DOHH2 (cell line): ENCODE data around the gene SH3RF2.

Source experiments
- EZH2phosphoT487 ChIP-seq: fragments of 200-600 bp; sonication (generic); IDR thresholded peaks from 2 replicates; pipeline ENCODE4 v1.6.1; 2017; ENCODE audit warnings: borderline replicate concordance, mild to moderate bottlenecking, antibody characterized with exemption, low read length, moderate library complexity, mixed read lengths
- TF ChIP-seq, protein P1 (sequence below): fragments of 200-600 bp; sonication (generic); IDR thresholded peaks from one replicate; pipeline ENCODE4 v1.5.1; 2014; ENCODE audit warnings: antibody characterized with exemption, mild to moderate bottlenecking, low read depth, low read length; ENCODE audit not compliant: poor library complexity, severe bottlenecking

- TF ChIP-seq, protein P1, sequence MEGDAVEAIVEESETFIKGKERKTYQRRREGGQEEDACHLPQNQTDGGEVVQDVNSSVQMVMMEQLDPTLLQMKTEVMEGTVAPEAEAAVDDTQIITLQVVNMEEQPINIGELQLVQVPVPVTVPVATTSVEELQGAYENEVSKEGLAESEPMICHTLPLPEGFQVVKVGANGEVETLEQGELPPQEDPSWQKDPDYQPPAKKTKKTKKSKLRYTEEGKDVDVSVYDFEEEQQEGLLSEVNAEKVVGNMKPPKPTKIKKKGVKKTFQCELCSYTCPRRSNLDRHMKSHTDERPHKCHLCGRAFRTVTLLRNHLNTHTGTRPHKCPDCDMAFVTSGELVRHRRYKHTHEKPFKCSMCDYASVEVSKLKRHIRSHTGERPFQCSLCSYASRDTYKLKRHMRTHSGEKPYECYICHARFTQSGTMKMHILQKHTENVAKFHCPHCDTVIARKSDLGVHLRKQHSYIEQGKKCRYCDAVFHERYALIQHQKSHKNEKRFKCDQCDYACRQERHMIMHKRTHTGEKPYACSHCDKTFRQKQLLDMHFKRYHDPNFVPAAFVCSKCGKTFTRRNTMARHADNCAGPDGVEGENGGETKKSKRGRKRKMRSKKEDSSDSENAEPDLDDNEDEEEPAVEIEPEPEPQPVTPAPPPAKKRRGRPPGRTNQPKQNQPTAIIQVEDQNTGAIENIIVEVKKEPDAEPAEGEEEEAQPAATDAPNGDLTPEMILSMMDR = peak; percentile 62
- no peak for TF ChIP-seq EZH2phosphoT487
Measured at GRCh38 chr5:145887976-145888574, 48.3 kb upstream of the SH3RF2 start.
